IMR-90 (cell line): ENCODE measurements around the gene GRN. TPM values are rescaled to one million over a fixed set of nuclear protein-coding genes. Genes with fewer than 3 reads are reported as not detected.
A peak's percentile ranks its signal among the peaks of the same experiment; 100 is the strongest.

Source experiments
- ATAC-seq: fragments of 200-7000 bp; cut with Tn5 transposase; 2 replicates; pipeline ENCODE4 v1.9.1; 2020; ENCODE audit warnings: low read depth, mild to moderate bottlenecking, moderate library complexity
- BruUV-seq: library from RNA; stranded (reverse); fragments of 400-500 nt; replicated peaks from 2 replicates; lab custom pipeline; 2021; lab: Mats Ljungman, UMichigan
- CTCF ChIA-PET: fragments of 300-600 bp; formaldehyde crosslinking; extraction: SDS; loops from one replicate; lab custom pipeline; 2021; ENCODE audit warnings: antibody characterized with exemption; lab: Yijun Ruan, JAX
- POLR2A ChIA-PET: fragments of 300-600 bp; sonication (Branson Sonifier 250); formaldehyde crosslinking; loops from one replicate; lab custom pipeline; 2022; ENCODE audit warnings: antibody characterized with exemption; ENCODE audit not compliant: unreplicated experiment; lab: Charles Lee
- DNase-seq: peaks from one replicate; pipeline ENCODE4 v3.0.0; 2013
- H2AFZ ChIP-seq: replicated peaks from 2 replicates; pipeline ENCODE3; 2013; ENCODE audit warnings: low read length, mild to moderate bottlenecking; ENCODE audit not compliant: poor library complexity
- H2AK5ac ChIP-seq: 2 replicates; pipeline ENCODE4 v1.6.1; 2013; ENCODE audit warnings: low read depth, low read length, inconsistent platforms
- H2AK9ac ChIP-seq: replicated peaks from 2 replicates; pipeline ENCODE3; 2013; ENCODE audit warnings: mild to moderate bottlenecking, low read depth, low read length, moderate library complexity; ENCODE audit not compliant: poor library complexity
- H2BK120ac ChIP-seq: 2 replicates; pipeline ENCODE4 v1.6.1; 2013; ENCODE audit warnings: low read depth, low read length, inconsistent platforms
- H2BK15ac ChIP-seq: 3 replicates; pipeline ENCODE4 v1.6.1; 2013; ENCODE audit warnings: low read depth, low read length, inconsistent platforms
- H2BK20ac ChIP-seq: 2 replicates; pipeline ENCODE4 v1.6.1; 2013; ENCODE audit warnings: low read depth, mild to moderate bottlenecking, inconsistent platforms, low read length, moderate library complexity
- H2BK5ac ChIP-seq: 2 replicates; pipeline ENCODE4 v1.6.1; 2013; ENCODE audit warnings: mild to moderate bottlenecking, low read depth, low read length, inconsistent platforms; ENCODE audit not compliant: poor library complexity, severe bottlenecking
- H3K14ac ChIP-seq: replicated peaks from 2 replicates; pipeline ENCODE4 v1.6.1; 2013; ENCODE audit warnings: low read depth, low read length, inconsistent platforms
- H3K18ac ChIP-seq: 2 replicates; pipeline ENCODE4 v1.6.1; 2013; ENCODE audit warnings: low read depth, low read length, control low read depth
- H3K23ac ChIP-seq: 2 replicates; pipeline ENCODE4 v1.6.1; 2013; ENCODE audit warnings: low read depth, low read length, inconsistent platforms
- H3K27ac ChIP-seq: 2 replicates; pipeline ENCODE4 v1.5.1; 2013; ENCODE audit warnings: mild to moderate bottlenecking, control low read depth, low read length; ENCODE audit not compliant: insufficient read depth
- H3K27me3 ChIP-seq: 2 replicates; pipeline ENCODE4 v1.6.1; 2013; ENCODE audit warnings: low read length; ENCODE audit not compliant: control insufficient read depth, insufficient read depth
- H3K36me3 ChIP-seq: 2 replicates; pipeline ENCODE4 v1.6.1; 2013; ENCODE audit warnings: low read length, mixed read lengths; ENCODE audit not compliant: control insufficient read depth, insufficient read depth
- H3K4ac ChIP-seq: 2 replicates; pipeline ENCODE4 v1.6.1; 2013; ENCODE audit warnings: low read depth, low read length, inconsistent platforms
- H3K4me1 ChIP-seq: 2 replicates; pipeline ENCODE4 v1.6.1; 2013; ENCODE audit warnings: low read length, mixed read lengths; ENCODE audit not compliant: control insufficient read depth, insufficient read depth
- H3K4me2 ChIP-seq: 2 replicates; pipeline ENCODE4 v1.6.1; 2013; ENCODE audit warnings: low read depth, mild to moderate bottlenecking, control low read depth, low read length, moderate library complexity
- H3K4me3 ChIP-seq: 2 replicates; pipeline ENCODE4 v1.5.1; 2013; ENCODE audit warnings: low read depth, mild to moderate bottlenecking, control low read depth, low read length, moderate library complexity; ENCODE audit not compliant: insufficient read depth
- H3K56ac ChIP-seq: 2 replicates; pipeline ENCODE4 v1.6.1; 2013; ENCODE audit warnings: low read length, inconsistent platforms; ENCODE audit not compliant: insufficient read depth; ENCODE audit errors: extremely low read depth
- H3K79me1 ChIP-seq, 2 experiments: 2 replicates each; pipeline ENCODE4 v1.6.1; 2013; ENCODE audit warnings: low read length in 2 of 2, inconsistent platforms in 1 of 2, low read depth in 1 of 2
- H3K9ac ChIP-seq: 2 replicates; pipeline ENCODE4 v1.6.1; 2013; ENCODE audit warnings: low read depth, low read length, control low read depth
- H3K9me1 ChIP-seq: 2 replicates; pipeline ENCODE4 v1.6.1; 2013; ENCODE audit warnings: low read length, inconsistent platforms; ENCODE audit not compliant: insufficient read depth
- H3K9me3 ChIP-seq: 2 replicates; pipeline ENCODE4 v1.6.1; 2013; ENCODE audit warnings: low read length; ENCODE audit not compliant: control insufficient read depth, insufficient read depth
- H4K20me1 ChIP-seq: 2 replicates; pipeline ENCODE4 v1.6.1; 2013; ENCODE audit warnings: low read length, inconsistent platforms; ENCODE audit not compliant: insufficient read depth
- H4K5ac ChIP-seq: 2 replicates; pipeline ENCODE4 v1.6.1; 2013; ENCODE audit warnings: mild to moderate bottlenecking, low read depth, low read length, control low read depth
- H4K8ac ChIP-seq, 2 experiments: 2 replicates each; pipeline ENCODE4 v1.6.1; 2013; ENCODE audit warnings: low read depth in 2 of 2, low read length in 2 of 2, control low read depth in 1 of 2, inconsistent platforms in 1 of 2
- H4K91ac ChIP-seq: 2 replicates; pipeline ENCODE4 v1.6.1; 2013; ENCODE audit warnings: low read depth, low read length, inconsistent platforms; ENCODE audit not compliant: insufficient read depth
- BHLHE40 ChIP-seq: fragments of 150-350 bp; IDR thresholded peaks from 2 replicates; pipeline ENCODE4 v1.6.1; 2016; ENCODE audit warnings: mild to moderate bottlenecking, low read depth, low read length
- CEBPB ChIP-seq: IDR thresholded peaks from 2 replicates; pipeline ENCODE4 v1.6.1; 2012; ENCODE audit warnings: low read depth, low read length, improper control_type of control experiment
- CHD1 ChIP-seq: IDR thresholded peaks from 2 replicates; pipeline ENCODE4 v1.6.1; 2012; ENCODE audit warnings: low read depth, low read length, improper control_type of control experiment
- CTCF ChIP-seq: conservative IDR thresholded peaks from 2 replicates; pipeline ENCODE4 v1.5.1; 2012; ENCODE audit warnings: mild to moderate bottlenecking, low read depth, low read length, improper control_type of control experiment
- ELK1 ChIP-seq: fragments of 150-350 bp; IDR thresholded peaks from 2 replicates; pipeline ENCODE4 v1.6.1; 2016; ENCODE audit warnings: low read depth, mild to moderate bottlenecking, low read length, moderate library complexity, borderline replicate concordance
- MAFK ChIP-seq: IDR thresholded peaks from 2 replicates; pipeline ENCODE4 v1.6.1; 2012; ENCODE audit warnings: low read depth, low read length, improper control_type of control experiment
- MAZ ChIP-seq: IDR thresholded peaks from 2 replicates; pipeline ENCODE4 v1.6.1; 2012; ENCODE audit warnings: low read depth, mild to moderate bottlenecking, low read length, improper control_type of control experiment, moderate library complexity, borderline replicate concordance
- MXI1 ChIP-seq: IDR thresholded peaks from 2 replicates; pipeline ENCODE4 v1.6.1; 2012; ENCODE audit warnings: low read depth, mild to moderate bottlenecking, low read length, moderate library complexity, borderline replicate concordance
- NFE2L2 ChIP-seq: fragments of 150-350 bp; IDR thresholded peaks from 2 replicates; pipeline ENCODE4 v1.6.1; 2016; ENCODE audit warnings: low read depth, mild to moderate bottlenecking, low read length
- POLR2A ChIP-seq: IDR thresholded peaks from 2 replicates; pipeline ENCODE4 v1.6.1; 2012; ENCODE audit warnings: mild to moderate bottlenecking, low read depth, low read length
- RAD21 ChIP-seq: IDR thresholded peaks from 2 replicates; pipeline ENCODE4 v1.6.1; 2012; ENCODE audit warnings: low read length, improper control_type of control experiment
- RCOR1 ChIP-seq: IDR thresholded peaks from 2 replicates; pipeline ENCODE4 v1.6.1; 2012; ENCODE audit warnings: mild to moderate bottlenecking, low read length, improper control_type of control experiment; ENCODE audit not compliant: insufficient replicate concordance
- RFX5 ChIP-seq: IDR thresholded peaks from 2 replicates; pipeline ENCODE4 v1.8.0; 2012; ENCODE audit warnings: low read depth, mild to moderate bottlenecking, low read length, moderate library complexity
- SMC3 ChIP-seq: fragments of 150-350 bp; IDR thresholded peaks from 2 replicates; pipeline ENCODE4 v1.6.1; 2016; ENCODE audit warnings: low read depth, mild to moderate bottlenecking, antibody characterized with exemption, low read length, moderate library complexity
- whole genome bisulfite sequencing, 2 experiments: methylation state at CpG; one replicate each; pipeline versions ENCODE4 v1.1.5 to v1.1.7; 2013; ENCODE audit warnings: missing lambda C conversion rate in 2 of 2; ENCODE audit not compliant: insufficient read length in 1 of 2; ENCODE audit errors: extremely low coverage in 2 of 2; 5-methylcytosine and 5-hydroxymethylcytosine counted together
- dilution Hi-C: fragments of 300-500 bp; cut with HindIII; formaldehyde crosslinking; loops from one replicate; pipeline ENCODE4 v1.14.3; 2018; ENCODE audit warnings: low sequenced_read_pairs; ENCODE audit not compliant: unreplicated experiment
- in situ Hi-C: fragments of 300-500 bp; cut with MboI; formaldehyde crosslinking; loops from 3 replicates; pipeline ENCODE4 v1.14.3; 2019; ENCODE audit warnings: low sequenced_read_pairs, inconsistent platforms, mixed read lengths
- intact Hi-C: fragments of 100-400 bp; cut with micrococcal nuclease; formaldehyde crosslinking; loops from 2 replicates; pipeline ENCODE4 v1.10.0; 2022
- polyA plus RNA-seq, 3 experiments: library from polyadenylated mRNA; depleted of rRNA; stranded (reverse); fragments of >200 nt; gene quantifications; 2 replicates each; pipeline ENCODE4 v1.2.3, GENCODE V29; 2012; ENCODE audit warnings: low replicate concordance in 1 of 3
- total RNA-seq: library from RNA; depleted of rRNA; stranded (reverse); fragments of >200 nt; gene quantifications from 2 replicates; pipeline ENCODE4 v1.2.3, GENCODE V29; 2012

Gene GRN
- total and polyA plus RNA-seq, 2 of the 4 experiments (the other 2 are of a cell fraction) = 38.9 to 494 TPM

- Histone ChIP-seq H4K20me1 (peaks cover 3% of the 10 kb centered on the region), H2AK5ac (no peak overlapping the region), H3K23ac (no peak overlapping the region), H3K79me1 (peaks cover 3 to 28% of the 10 kb centered on the region in 2 experiments; a peak in 3 of 4 replicates), H4K91ac (no peak overlapping the region), H4K8ac (no peak overlapping the region), H2AFZ (no peak overlapping the region), H3K18ac (no peak overlapping the region), H3K9ac (no peak overlapping the region), H3K36me3 (peaks cover 53% of the 10 kb centered on the region), H2BK15ac (no peak overlapping the region), H3K9me1 (peaks cover 8% of the 10 kb centered on the region), H2BK5ac (no peak overlapping the region), H3K9me3 (no peaks in the 10 kb centered on the region), H2BK120ac (no peak overlapping the region), H3K27ac (no peak overlapping the region), H3K14ac (no peak overlapping the region), H3K56ac (no peak overlapping the region), H3K4me2 (no peak overlapping the region), H3K27me3 (no peaks in the 10 kb centered on the region), H3K4me3 (no peak overlapping the region), H4K5ac (no peak overlapping the region), H2BK20ac (no peak overlapping the region), H3K4me1 (no peaks in the 10 kb centered on the region), H2AK9ac (no peak overlapping the region), H3K4ac (no peak overlapping the region)
- in situ Hi-C loops (no loop called here), intact Hi-C loops (no loop called here), dilution Hi-C loops (no loop called here)
- no peak for ATAC-seq
- CTCF ChIA-PET = interaction anchor here (1.3 kb wide), 1 partner anchor 124 kb away, joined by 4 read pairs; no protein-coding TSS in a partner anchor
- BruUV-seq = no TSS peak
- DNase-seq = peak; percentile 3
- POLR2A ChIA-PET = no interaction called here
- WGBS, 2 experiments = 96% methylated on average over 24 of the region's 41 CpGs; no CpG with 5 or more reads in 1 of the 2 experiments
- no peak for TF ChIP-seq MAFK
- TF ChIP-seq RCOR1 = no peak
- TF ChIP-seq RFX5 = no peak
- TF ChIP-seq MXI1 = no peak
- no peak for TF ChIP-seq CTCF
- TF ChIP-seq MAZ = no peak
- TF ChIP-seq NFE2L2 = no peak
- TF ChIP-seq CEBPB = no peak
- no peak for TF ChIP-seq SMC3
- TF ChIP-seq CHD1 = no peak
- no peak for TF ChIP-seq ELK1
- no peak for TF ChIP-seq RAD21
- no peak for TF ChIP-seq POLR2A
- no peak for TF ChIP-seq BHLHE40
These were observed 53.9 kb downstream of the GRN start for GRCh38 chr17:44398692-44399691.
